GM12892 (cell line): Measurements from ENCODE around the gene SLC26A5.

Experiments used
- POLR2A ChIP-seq: IDR thresholded peaks from 2 replicates; pipeline ENCODE4 v1.6.1; 2011; ENCODE audit warnings: low read depth, low read length, control low read depth
- POLR2AphosphoS5 ChIP-seq: IDR thresholded peaks from 2 replicates; pipeline ENCODE4 v1.6.1; 2011; ENCODE audit warnings: low read depth, low read length, control low read depth
- TAF1 ChIP-seq: IDR thresholded peaks from 2 replicates; pipeline ENCODE4 v1.6.1; 2011; ENCODE audit warnings: low read depth, mild to moderate bottlenecking, control low read depth, low read length, borderline replicate concordance

DNA sequence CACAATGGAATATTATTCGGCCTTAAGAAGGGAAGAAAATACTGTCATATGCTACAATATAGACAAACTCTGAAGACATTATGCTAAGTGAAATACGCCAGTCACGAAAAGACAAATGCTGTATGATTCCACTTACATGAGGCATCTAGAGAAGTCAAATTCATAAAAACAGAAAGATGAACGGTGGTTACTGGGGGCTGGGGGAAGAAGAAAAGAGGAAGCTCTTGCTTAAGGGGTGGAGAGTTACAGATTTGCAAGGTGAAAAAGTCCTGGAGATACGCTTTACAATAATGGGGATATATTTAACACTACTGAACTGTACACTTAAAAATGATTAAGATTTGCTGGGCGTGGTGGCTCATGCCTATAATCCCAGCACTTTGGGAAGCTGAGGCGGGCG, 49.5 kb downstream of the SLC26A5 start:
- TF ChIP-seq TAF1, result no peak
- TF ChIP-seq POLR2A, result no peak
- TF ChIP-seq POLR2AphosphoS5, result no peak
